ENCODE data around the gene STPG3. TPM values are rescaled to one million over a fixed set of nuclear protein-coding genes. Genes with fewer than 3 reads are reported as not detected.
A peak's percentile ranks its signal among the peaks of the same experiment; 100 is the strongest.

STPG3 gene
- total and polyA plus RNA-seq, 2 of the 8 experiments (the other 6 are each of a cell fraction or from before 2014, with no cell fraction given): not detected

GRCh38 chr9:137263506-137263905 is 12.4 kb downstream of the STPG3 start:
- POLR2A ChIA-PET (ENCODE audit: partially characterized antibody): interaction anchor here (47.8 to 69.9 kb wide), 2 partner anchors 7 to 29 kb away, joined by 1462 read pairs; partner anchors contain the start of genes CYSRT1, NDOR1, NELFB and RNF208
- 89% methylated on average over 10 of the region's 10 CpGs; no CpG with 5 or more reads in 1 of the 2 experiments for WGBS, 2 experiments (ENCODE audit: extremely low coverage in 1 of 2, insufficient coverage in 1 of 2, insufficient read length in 1 of 2, insufficient replicate concordance in 2 of 2, low coverage in 1 of 2, low lambda C conversion rate in 2 of 2, missing lambda C conversion rate in 1 of 2)
- Histone ChIP-seq H3K79me2 (ENCODE audit: control insufficient read depth in 1 of 2, insufficient read depth in 2 of 2, low read length in 2 of 2) (no peaks in the 10 kb centered on the region), H3K14ac (ENCODE audit: insufficient read length) (no peak overlapping the region), H3K4me2 (ENCODE audit: insufficient read depth in 1 of 2, low read depth in 2 of 2, low read length in 2 of 2) (no peak overlapping the region), H3K23me2 (ENCODE audit: low read depth, low read length) (no peaks in the 10 kb centered on the region), H2BK15ac (ENCODE audit: low read length) (no peak overlapping the region), H3K27me3 (replicated peaks in 1 of 4; ENCODE audit: control insufficient read depth in 3 of 4, extremely low read depth in 1 of 4, insufficient read depth in 3 of 4, low read length in 3 of 4) (no peaks in the 10 kb centered on the region), H3K36me3 (ENCODE audit: control insufficient read depth in 2 of 4, insufficient read depth in 4 of 4, low read length in 3 of 4) (peaks cover 9 to 34% (median 24%) of the 10 kb centered on the region in 4 experiments), H3K23ac (ENCODE audit: insufficient read length) (no peak overlapping the region), H3K56ac (replicated peaks; ENCODE audit: insufficient read length, low read depth, low read length) (no peak overlapping the region), H4K91ac (replicated peaks; ENCODE audit: insufficient read length, low read length) (no peak overlapping the region), H2BK12ac (ENCODE audit: low read depth, low read length) (no peak overlapping the region), H3K9me3 (ENCODE audit: insufficient read depth in 2 of 2, low read depth in 1 of 2, low read length in 1 of 2) (no peaks in the 10 kb centered on the region), H3K79me1 (ENCODE audit: low read depth, low read length) (no peaks in the 10 kb centered on the region), H3K9ac (replicated peaks in 1 of 4; ENCODE audit: extremely low read depth in 1 of 4, low read depth in 3 of 4, low read length in 3 of 4) (no peak overlapping the region), H2BK120ac (replicated peaks; ENCODE audit: low read depth, low read length) (no peak overlapping the region), H3K4me1 (replicated peaks in 1 of 4; ENCODE audit: control insufficient read depth in 3 of 4, insufficient read depth in 4 of 4, low read length in 3 of 4) (no peaks in the 10 kb centered on the region), H3K18ac (ENCODE audit: extremely low read depth, low read length) (no peak overlapping the region), H2AFZ (ENCODE audit: low read length) (no peak overlapping the region), H4K5ac (ENCODE audit: insufficient read length, low read depth, low read length) (no peak overlapping the region), H4K20me1 (replicated peaks in 1 of 2; ENCODE audit: control insufficient read depth in 1 of 2, insufficient read depth in 2 of 2, low read length in 2 of 2) (peaks cover 0 to 10% of the 10 kb centered on the region in 2 experiments), H4K8ac (ENCODE audit: extremely low read depth, insufficient read depth, low read length) (no peak overlapping the region), H3K4me3 (ENCODE audit: extremely low read depth in 1 of 4, insufficient read depth in 2 of 4, low read depth in 3 of 4, low read length in 4 of 4) (no peak overlapping the region), H2AK5ac (ENCODE audit: low read depth, low read length) (no peak overlapping the region), H3K4ac (replicated peaks; ENCODE audit: insufficient read length, low read depth, low read length) (no peak overlapping the region), H2BK5ac (ENCODE audit: low read depth, low read length) (peak overlapping the region; percentile 44; the same call in 1 of the 2 replicates), H3K27ac (ENCODE audit: low read depth, low read length) (no peak overlapping the region), H2BK20ac (ENCODE audit: low read length) (no peak overlapping the region)
- CTCF ChIA-PET (ENCODE audit: partially characterized antibody): interaction anchor here (3.2 to 5.3 kb wide), 2 partner anchors 16 to 26 kb away, joined by 10 to 29 read pairs; a partner anchor contains a TSS
- FAIRE-seq: no peak
- TF ChIP-seq KDM4A (IDR thresholded peaks at IDR 0.05; ENCODE audit: low read depth, low read length, severe bottlenecking): no peak
- no peak for TF ChIP-seq JUN (IDR thresholded peaks at IDR 0.05; ENCODE audit: low read depth, low read length)
- no peak for TF ChIP-seq CTBP2 (IDR thresholded peaks at IDR 0.05; ENCODE audit: borderline replicate concordance, insufficient read depth, insufficient read length, low read length)
- no peak for DNase-seq (ENCODE audit: low read depth in 1 of 2, low spot score in 2 of 2)

Measured in H1 (cell line).